GM21367 (cell line): ENCODE results near the gene LRRC75A.
"Not testable (repeated sequence)": the region's sequence is repeated elsewhere in the genome, so short reads cannot be mapped to it uniquely, and the experiment has no call there.

ENCODE experiments used
- ATAC-seq: cut with Tn5 transposase; IDR thresholded peaks from one replicate; pipeline ENCODE4 v1.9.1; 2021; ENCODE audit not compliant: unreplicated experiment

LRRC75A gene, protein sequence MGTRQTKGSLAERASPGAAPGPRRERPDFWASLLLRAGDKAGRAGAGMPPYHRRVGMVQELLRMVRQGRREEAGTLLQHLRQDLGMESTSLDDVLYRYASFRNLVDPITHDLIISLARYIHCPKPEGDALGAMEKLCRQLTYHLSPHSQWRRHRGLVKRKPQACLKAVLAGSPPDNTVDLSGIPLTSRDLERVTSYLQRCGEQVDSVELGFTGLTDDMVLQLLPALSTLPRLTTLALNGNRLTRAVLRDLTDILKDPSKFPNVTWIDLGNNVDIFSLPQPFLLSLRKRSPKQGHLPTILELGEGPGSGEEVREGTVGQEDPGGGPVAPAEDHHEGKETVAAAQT

DNA sequence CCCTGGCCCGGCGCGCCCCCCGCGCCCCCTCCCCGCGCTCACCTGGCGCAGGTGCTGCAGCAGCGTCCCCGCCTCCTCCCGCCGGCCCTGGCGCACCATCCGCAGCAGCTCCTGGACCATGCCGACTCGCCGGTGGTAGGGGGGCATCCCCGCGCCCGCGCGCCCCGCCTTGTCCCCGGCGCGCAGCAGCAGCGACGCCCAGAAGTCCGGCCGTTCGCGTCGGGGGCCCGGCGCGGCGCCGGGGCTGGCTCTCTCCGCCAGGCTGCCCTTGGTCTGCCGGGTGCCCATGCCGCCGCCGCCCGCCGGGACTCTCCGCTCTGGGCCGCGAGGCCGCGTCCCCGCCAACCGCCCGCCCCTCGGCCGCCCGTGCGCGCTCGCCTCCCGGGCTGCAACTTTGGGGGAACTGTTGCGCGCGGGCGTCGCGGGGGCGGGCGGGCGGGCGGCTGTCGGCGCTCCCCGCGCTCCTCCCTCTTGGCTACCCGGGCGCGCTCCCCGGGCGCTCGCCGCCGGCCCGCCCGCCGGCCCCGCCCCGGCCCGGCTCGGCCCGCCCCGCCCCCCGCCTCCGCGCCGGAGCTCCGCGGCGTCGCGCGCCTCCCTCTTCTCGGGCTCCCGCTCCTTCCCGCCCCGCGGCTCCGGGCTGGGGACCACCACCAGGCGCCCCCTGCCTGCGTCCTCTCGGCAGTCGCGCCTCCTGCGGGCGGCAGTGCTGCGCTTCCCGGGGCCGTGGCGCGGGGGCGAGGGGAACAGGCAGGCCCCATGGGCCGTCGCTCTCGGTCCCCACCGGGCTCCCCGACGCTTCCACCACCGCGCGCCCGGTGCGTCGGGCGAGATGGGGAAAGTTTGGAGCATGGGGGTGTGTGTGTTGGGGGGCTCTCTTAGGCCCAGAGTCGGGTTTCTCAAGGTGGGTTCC, at the start of gene LRRC75A:
TSS of gene LRRC75A (minus strand) at position 491 of the 910 bp plus-strand sequence. CDS start at position 288, 203 bp downstream.
- ATAC-seq = no peak

DNA sequence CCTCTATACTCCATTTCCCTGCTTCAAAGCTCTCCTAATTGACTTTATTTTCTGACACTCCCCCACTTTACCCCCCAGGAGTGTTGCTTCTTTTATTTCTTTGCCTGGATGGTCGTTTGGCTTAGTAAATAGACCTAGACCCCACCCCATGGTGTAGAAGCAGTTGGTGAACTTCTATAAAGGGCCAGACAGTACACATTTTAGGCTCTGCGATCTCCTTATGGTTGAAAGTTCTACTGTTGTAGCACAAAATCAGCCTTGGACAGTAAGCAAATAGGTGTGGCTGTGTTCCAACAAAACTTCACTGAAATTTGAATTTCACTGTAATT, 45.1 kb upstream of the LRRC75A start:
- no peak for ATAC-seq

DNA sequence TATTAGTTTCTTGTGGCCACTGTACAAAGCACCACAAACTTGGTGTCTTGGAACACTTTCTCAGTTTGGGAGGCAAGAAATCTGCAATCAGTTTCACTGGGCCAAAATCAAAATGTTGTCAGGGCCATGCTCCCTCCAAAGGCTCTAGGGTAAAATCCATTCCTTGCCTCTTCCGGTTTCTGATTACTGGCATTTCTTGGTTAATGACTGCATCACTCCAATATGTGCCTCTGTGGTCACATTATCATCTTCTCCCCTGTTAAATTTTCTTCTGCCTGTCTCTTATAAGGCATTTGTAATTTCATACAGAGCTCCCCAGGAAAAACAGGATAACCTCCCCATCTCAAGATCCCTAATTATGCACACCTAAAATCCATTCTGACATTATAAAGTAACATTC, 42.2 kb upstream of the LRRC75A start:
- no peak for ATAC-seq

DNA sequence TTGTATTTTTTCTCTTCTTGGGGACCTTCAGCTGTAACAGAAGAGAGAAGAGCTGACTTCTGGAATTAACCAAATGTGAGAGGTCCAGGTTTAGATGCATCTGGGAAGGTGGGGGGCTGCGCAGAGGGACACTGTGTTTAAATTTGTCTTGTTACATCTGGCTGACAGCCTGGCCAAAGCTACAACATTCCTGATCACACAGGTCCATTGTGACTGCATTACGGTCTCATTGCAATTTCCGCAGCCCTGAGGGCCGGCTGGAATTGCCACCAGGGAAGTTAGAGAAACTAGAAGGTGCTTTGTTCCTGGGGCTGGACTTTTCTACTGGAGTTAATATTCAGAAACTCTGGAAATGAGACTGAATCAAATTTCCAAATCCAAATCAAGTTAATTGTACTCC, 37.9 kb upstream of the LRRC75A start:
- ATAC-seq = no peak

DNA sequence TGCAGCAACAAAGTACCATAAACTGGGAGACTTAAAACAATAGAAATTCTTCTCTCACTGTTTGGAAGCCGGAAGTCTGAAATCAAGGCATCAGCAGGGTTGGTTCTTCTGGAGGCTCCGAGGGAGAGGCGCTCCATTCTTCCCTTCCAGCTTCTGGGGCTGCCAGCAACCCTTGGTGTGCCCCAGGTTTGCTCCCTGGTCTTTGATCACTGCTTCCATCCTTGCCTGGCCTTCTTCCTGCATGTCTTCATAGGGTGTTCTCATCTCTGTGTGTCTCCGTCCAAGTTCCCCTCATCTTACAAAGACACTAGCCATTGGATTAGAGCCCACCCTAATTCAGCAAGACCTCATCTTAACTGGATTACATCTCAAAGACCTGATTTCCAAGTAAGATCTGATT, 35.3 kb upstream of the LRRC75A start:
- no peak for ATAC-seq

DNA sequence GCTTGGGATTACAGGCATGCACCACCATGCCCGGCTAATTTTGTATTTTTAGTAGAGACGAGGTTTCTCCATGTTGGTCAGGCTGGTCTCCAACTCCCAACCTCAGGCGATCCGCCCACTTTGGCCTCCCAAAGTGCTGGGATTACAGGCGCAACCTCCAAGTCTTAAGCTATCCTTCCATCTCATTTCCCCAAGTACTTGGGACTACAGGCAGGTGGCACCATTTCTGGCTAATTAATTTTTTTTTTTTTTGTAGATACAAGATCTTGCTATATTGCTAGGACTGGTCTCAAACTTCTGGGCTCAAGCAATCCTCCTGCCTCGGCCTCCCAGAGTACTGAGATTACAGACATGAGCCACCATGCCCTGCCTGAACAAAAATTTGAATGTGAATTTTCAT, 33.6 kb upstream of the LRRC75A start:
- not testable (repeated sequence) for ATAC-seq

DNA sequence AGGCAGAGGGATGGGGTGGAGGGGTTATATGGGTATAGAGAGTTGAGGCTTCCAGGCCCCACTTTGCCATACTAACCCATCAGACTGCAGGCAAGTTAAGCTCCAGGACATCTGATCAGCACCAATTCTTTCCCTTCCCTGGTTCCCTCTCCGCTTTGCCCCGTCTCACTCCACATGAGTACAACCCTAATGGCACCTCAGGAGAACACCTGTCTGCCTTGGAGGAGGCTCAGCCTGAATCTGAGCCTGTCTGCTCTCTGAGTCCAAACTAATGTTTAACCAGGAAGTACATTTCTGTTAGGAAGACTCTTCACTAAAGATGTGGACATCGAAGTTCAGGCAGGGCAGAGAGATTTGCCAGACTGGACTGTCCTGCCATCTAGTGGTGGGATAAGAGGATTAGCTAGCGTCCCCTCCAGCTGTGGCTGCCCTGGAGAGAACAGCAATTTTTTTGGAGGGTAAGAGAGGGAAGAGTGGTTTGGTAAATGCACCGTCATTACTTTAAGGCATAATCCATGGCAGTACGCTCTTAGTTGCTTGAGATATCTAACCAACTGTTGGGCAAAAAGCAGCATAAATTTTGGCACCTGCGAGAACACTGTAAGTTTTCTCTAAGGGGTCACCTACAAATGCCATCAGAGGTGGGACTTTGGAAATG, 29.2 kb upstream of the LRRC75A start:
- no peak for ATAC-seq

DNA sequence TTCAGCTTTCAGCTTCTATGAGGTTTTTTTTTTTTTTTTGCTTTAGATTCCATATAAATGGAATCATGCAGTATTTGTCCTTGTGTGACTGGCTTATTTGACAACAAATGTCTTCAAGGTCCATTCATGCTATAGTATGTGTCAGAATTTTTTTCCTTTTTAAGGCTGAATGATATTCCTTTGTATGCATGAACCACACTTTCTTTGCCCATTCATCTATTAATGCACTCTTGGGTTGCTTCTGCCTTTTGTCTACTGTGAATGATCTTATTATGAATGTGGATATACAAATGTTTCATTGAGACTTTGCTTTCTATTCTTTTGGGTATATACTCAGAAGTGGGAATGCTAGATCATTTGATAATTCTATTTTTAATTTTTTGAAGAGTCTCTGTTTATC, 27.0 kb upstream of the LRRC75A start:
- no peak for ATAC-seq

DNA sequence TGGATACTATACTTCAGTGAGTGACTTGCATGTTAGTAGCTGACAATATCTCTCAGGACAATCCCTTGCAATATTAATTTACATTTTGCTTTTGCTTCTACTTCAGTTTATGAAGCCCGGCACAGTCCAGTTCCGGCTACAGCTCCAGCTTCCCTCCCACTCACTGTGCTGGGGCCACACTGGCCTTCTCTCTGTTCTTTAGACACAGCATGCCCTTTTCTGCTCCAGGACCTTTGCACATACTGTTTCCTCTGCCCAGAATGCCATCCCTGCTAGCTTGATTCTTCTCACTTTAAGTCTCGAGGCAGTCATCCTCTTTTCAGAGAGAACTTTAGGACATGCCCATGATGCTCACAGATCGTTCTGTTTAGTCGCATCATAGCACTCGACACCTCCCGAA, 25.5 kb upstream of the LRRC75A start:
- no peak for ATAC-seq

DNA sequence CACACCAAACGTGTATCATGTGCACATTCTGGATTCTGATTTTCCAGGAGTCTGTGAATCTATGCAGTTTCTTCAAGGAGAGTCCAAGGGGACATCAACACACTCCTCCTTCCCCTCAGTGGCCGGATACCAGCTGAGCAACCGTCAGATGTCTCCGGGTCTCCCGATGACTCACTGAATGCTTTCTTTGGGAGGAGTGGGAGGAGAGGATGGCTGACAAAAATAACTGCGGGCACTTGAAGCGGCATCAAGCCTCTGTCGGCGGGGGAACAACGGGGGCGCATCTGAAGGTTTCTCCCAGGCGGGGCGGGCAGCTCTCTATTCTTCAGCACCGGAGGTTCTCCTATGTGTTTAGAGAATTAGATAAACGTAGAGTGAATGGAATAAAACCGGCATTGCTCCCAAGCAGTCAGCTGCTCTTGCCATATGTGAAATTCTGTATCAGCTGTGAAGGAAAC, 24.6 kb upstream of the LRRC75A start:
- no peak for ATAC-seq

DNA sequence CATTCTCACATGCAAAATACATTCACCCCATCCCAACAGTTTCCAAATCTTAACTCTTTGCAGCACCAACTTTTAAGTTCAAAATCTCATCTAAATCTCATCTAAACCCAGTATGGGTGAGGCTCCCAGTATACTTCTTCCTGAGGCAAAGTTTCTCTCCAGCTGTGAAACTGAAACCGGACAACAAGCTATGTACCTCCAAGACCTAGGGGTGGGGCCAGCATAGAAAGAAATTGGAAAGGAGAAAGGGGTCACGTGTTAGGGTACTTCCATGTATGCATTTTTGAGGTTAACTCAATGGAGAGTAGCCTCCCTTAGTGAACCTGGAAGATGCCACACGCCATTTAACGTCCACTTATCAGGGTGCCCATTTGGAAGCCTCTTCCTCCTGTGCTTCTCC, 23.9 kb upstream of the LRRC75A start:
- ATAC-seq = no peak

DNA sequence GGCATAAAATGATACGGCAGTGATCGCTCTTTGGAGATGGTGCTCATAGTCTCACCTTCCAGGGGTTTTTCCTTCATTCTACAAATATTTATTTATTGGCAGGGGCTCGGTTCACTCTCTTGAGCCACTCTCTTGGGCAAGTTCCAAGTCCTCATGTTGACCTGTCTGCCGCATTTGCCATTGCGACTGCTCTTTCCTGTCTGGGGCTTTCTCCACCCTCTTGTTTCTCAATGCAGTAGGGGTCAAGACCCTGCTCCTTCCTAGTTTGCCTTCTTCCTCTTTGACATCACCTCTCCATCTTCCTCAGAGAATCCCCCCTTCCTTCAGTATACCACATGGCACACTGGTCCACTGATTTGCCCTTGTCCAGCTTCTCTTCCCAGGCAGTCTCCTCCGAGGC, 21.9 kb upstream of the LRRC75A start:
- ATAC-seq = no peak

DNA sequence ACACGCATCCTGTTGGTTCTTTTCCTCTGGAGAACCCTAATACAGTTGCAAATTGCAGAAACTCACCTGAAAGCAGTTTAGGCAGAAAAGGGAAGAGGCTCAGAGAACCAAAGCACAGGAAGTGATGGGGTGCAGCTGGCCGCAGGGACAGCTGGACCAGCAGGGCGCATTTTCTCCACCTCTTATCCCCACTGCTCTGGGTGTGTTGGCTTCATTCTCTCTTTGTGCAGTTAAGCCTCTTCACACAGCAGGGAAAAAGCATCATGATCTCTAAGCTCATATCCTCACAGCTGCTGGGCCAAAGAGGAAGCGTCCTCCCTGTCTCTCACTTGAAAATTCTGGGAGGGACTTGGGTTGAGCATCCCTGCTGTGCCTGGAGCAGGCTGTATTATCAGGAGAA, 20.0 kb upstream of the LRRC75A start:
- ATAC-seq = no peak

DNA sequence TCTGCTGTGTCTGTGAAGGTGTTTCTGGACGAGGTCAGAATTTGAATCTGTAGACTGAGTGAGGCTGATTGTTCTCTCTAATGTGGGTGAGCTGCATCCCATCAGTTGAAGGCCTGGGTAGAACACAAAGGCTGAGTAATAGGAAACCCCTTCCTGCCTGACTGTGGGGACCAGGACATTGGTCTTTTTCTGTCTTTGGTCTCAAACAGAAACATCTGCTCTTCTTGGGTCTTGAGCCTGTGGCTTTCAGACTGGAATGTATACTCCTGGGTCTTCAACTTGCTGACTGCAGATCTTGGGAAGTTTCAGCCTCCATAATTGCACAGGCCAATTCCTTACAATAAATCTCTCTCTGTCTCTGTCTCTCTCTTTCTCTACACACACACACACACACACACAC, 19.6 kb upstream of the LRRC75A start:
- no peak for ATAC-seq

DNA sequence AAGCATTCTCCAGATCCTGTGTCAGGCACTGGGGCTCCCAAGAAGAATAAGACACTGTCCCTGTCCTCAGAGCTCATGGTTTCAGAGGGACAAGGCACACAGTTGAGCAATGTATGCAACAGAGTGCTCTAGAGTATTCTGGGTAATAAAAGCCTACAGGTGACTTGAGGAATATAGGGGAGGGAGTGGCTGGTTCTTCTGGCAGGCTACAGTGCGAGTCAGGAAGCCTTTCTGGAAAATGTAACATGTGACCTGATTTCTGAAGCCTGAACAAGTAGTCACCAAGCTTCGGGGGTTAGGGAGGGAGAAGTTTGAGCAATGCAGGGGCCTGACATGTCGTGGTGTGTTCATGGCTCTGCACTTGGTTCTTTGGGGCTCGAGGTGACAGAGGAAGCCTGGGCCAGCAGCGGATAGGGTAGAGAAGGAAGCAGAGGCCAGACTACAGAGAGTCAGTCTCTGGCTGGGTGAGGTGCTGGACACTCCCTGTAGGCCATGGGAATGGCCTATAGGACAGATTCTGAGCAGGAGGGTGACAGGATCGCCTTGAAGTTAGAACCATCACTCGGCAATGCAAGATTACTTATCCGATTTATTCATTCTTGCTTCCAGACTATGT, 16.0 kb upstream of the LRRC75A start:
- no peak for ATAC-seq

DNA sequence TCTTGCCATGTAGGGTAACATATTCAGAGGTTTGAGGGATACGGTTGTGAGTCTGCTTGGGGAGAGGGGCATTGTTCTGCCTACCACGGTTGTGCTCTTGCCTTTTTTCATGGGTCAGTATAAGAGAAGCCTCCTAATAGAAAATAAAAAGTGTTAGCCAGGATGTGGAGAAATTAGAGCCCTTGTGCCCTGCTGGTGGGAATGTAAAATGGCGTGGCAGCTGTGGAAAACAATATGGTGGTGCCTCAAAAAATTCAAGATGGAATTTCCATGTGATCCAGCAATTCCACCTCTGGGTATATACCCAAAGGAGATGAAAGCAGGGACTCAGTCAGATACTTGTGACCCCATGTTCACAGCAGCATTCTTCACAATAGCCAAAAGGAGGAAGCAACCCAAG, 14.2 kb upstream of the LRRC75A start:
- ATAC-seq = no peak

DNA sequence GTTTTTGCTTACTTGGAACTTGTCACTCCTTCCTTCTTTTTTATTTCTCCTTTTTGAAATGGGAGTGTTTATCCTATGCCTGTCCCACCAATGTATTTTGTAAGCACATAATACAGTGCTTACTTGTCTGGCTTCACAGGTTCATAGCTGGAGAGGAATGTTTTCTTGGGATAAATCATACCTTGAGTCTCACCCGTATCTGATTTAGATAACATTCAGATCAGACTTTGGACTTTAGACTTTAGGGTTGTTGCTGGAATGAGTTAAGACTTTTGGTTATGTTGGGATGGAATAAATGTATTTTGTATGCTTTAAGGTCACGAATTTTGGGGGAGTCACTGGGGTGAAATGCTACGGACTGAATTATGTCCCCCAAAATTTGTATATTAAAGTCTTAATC, 13.0 kb upstream of the LRRC75A start:
- ATAC-seq = no peak

DNA sequence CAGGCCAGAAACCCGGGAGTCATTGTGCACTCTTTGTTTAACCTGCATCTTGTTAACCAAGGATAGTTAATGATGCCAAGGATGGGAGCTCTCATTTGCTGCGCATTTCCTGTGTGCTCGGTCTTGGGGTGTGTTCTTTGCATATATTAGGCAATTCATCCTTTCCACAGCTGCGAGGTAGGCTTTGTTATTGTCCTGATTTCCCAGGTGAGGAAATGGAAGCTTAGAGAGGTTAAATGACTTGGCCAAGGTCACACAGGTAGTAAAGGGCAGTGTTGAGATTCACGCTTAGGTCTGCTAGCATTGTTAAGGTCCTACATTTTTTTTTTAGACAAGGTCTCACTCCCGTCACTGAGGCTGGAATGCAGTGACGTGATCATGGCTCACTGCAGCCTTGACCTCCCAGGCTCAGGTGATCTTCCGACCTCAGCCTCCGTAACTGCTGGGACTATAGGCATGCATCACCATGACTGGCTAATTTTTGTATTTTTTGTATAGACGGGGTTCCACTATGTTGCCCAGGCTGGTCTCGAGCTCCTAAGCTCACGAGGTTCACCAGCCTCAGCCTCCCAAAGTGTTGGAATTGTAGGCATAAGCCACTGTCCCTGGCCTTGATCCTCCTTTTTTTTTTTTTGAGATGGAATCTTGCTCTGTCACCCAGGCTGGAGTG, 5.0 kb upstream of the LRRC75A start:
- no peak for ATAC-seq

DNA sequence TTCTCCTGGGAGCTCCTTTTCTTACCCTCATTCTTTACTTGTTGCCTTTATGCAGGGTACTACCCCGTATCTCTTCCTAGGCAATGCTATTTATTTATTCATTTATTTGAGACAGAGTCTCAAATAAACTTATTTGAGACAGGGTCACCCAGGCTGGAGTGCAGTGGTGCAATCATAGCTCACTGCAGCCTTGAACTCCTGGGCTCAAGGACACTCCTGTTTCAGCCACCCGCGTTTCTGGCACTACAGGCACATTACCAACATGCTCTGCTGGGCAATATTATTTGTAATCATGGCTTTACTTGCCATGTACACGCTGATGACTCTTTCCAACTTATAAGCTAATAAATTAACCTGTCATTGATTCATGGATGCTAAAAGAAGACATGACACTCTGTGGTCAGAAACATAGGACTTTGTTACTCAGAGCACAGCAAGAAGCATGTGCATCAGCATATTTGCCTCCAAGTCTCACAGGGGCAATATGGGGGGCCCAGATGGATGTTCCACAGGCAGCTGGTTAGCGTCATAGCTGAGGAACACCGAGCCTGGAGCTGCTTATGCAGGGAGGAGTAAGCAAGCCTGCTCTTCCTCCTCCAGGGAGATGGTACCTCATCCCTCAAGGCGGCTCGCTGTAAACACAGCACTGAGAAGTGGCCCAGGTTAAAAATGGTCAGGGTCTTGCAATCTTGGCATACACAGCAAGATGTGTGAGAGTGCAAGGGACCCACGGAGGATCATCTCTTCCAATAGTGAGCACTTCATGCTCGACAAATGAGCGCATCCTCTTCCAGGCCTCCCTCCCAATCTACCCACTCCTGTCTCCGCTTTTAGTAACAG, 4.2 kb upstream of the LRRC75A start:
- no peak for ATAC-seq

DNA sequence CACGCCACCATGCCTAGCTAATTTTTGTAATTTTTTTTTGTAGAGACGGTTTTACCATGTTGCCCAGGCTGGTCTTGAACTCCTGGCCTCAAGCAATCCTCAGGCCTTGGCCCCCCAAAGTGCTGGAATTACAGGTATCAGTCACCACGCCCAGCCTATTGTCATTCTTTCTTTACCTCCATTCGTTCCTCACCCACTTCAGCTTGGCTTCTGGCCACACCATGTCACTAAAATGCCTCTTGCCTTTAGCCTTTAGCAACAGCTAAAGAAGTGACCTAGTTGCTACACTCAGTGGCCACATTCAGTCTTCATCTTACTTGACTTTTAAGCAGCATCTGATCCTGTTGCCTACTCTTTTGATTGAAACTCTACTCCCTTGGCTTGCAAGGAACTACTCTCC, 3.6 kb upstream of the LRRC75A start:
- ATAC-seq = no peak
